Neural cell (in vitro differentiated cells): ENCODE measurements around the gene AGBL5. TPM values are rescaled to one million over a fixed set of nuclear protein-coding genes. Genes with fewer than 3 reads are reported as not detected.

ENCODE experiments used
- H2AFZ ChIP-seq: fragments of 200-600, 300-800 bp; sonication (generic), shearing (Covaris generic); 2 replicates; pipeline ENCODE4 v1.6.0; 2014; ENCODE audit warnings: low read depth, mild to moderate bottlenecking, antibody characterized with exemption, low read length, moderate library complexity
- H3F3A ChIP-seq: fragments of 200-600 bp; shearing (Covaris generic); 2 replicates; pipeline ENCODE4 v1.6.1; 2016; ENCODE audit warnings: mild to moderate bottlenecking, moderate library complexity, mixed read lengths, antibody characterized with exemption, low read length; ENCODE audit not compliant: insufficient read depth, poor library complexity, severe bottlenecking
- H3K27ac ChIP-seq: fragments of 200-600, 300-800 bp; sonication (generic), shearing (Covaris generic); 2 replicates; pipeline ENCODE4 v1.5.1; 2014; ENCODE audit warnings: mild to moderate bottlenecking, low read length, moderate library complexity
- H3K27me3 ChIP-seq: fragments of 300-800, 200-600 bp; sonication (generic), shearing (Covaris generic); 2 replicates; pipeline ENCODE4 v1.6.0; 2014; ENCODE audit warnings: mild to moderate bottlenecking, low read depth, low read length, moderate library complexity; ENCODE audit not compliant: insufficient read depth
- H3K36me3 ChIP-seq: fragments of 300-800, 200-600 bp; sonication (generic), shearing (Covaris generic); 2 replicates; pipeline ENCODE4 v1.5.1; 2014; ENCODE audit warnings: mild to moderate bottlenecking, antibody characterized with exemption, low read length, moderate library complexity; ENCODE audit not compliant: insufficient read depth
- H3K4me2 ChIP-seq: fragments of 300-800, 200-600 bp; sonication (generic), shearing (Covaris generic); 2 replicates; pipeline ENCODE4 v1.6.0; 2014; ENCODE audit warnings: mild to moderate bottlenecking, low read length
- H3K4me3 ChIP-seq: fragments of 300-800, 200-600 bp; sonication (generic), shearing (Covaris generic); 2 replicates; pipeline ENCODE4 v1.5.1; 2014; ENCODE audit warnings: mild to moderate bottlenecking, low read length, moderate library complexity
- H3K79me2 ChIP-seq: fragments of 200-600 bp; shearing (Covaris generic); replicated peaks from 2 replicates; pipeline ENCODE4 v1.6.0; 2014; ENCODE audit warnings: mild to moderate bottlenecking, low read length, moderate library complexity; ENCODE audit not compliant: insufficient read depth
- H3K9ac ChIP-seq: fragments of 300-800, 200-600 bp; sonication (generic), shearing (Covaris generic); 2 replicates; pipeline ENCODE4 v1.6.1; 2016; ENCODE audit warnings: mild to moderate bottlenecking, low read length, mixed read lengths
- H3K9me2 ChIP-seq: fragments of 200-600 bp; shearing (Covaris generic); 2 replicates; pipeline ENCODE4 v1.6.1; 2016; ENCODE audit warnings: mild to moderate bottlenecking, low read length, mixed read lengths; ENCODE audit not compliant: insufficient read depth
- H3K9me3 ChIP-seq: fragments of 200-600, 300-800 bp; sonication (generic), shearing (Covaris generic); 2 replicates; pipeline ENCODE4 v1.6.1; 2016; ENCODE audit warnings: mild to moderate bottlenecking, mixed run types, low read length, moderate library complexity, mixed read lengths
- H4K20me1 ChIP-seq: fragments of 200-600 bp; shearing (Covaris generic); 2 replicates; pipeline ENCODE4 v1.6.1; 2016; ENCODE audit warnings: mild to moderate bottlenecking, mixed run types; ENCODE audit not compliant: insufficient read depth
- CTCF ChIP-seq: fragments of 450-650 bp; IDR thresholded peaks from 2 replicates; pipeline ENCODE4 v1.5.1; 2014; ENCODE audit warnings: antibody characterized with exemption, mild to moderate bottlenecking, moderate library complexity; ENCODE audit not compliant: poor library complexity, severe bottlenecking
- EP300 ChIP-seq: fragments of 450-650 bp; conservative IDR thresholded peaks from 2 replicates; pipeline ENCODE4 v1.6.1; 2014; ENCODE audit warnings: antibody characterized with exemption, mild to moderate bottlenecking, moderate library complexity; ENCODE audit not compliant: poor library complexity, severe bottlenecking
- EZH2 ChIP-seq: fragments of 200-600, 300-800 bp; shearing (Covaris generic), sonication (generic); IDR thresholded peaks from 2 replicates; pipeline ENCODE4 v1.6.1; 2014; ENCODE audit warnings: antibody characterized with exemption, low read length, borderline replicate concordance, mild to moderate bottlenecking; ENCODE audit not compliant: insufficient read depth, poor library complexity, severe bottlenecking
- MXI1 ChIP-seq: fragments of 450-650 bp; conservative IDR thresholded peaks from 2 replicates; pipeline ENCODE4 v1.6.1; 2014; ENCODE audit warnings: antibody characterized with exemption, mild to moderate bottlenecking; ENCODE audit not compliant: poor library complexity, severe bottlenecking
- POLR2AphosphoS5 ChIP-seq: IDR thresholded peaks from 2 replicates; pipeline ENCODE4 v1.6.1; 2012
- RAD21 ChIP-seq: fragments of 450-650 bp; conservative IDR thresholded peaks from 2 replicates; pipeline ENCODE4 v1.6.1; 2014; ENCODE audit warnings: antibody characterized with exemption, mild to moderate bottlenecking, moderate library complexity
- SMC3 ChIP-seq: fragments of 450-650 bp; conservative IDR thresholded peaks from 2 replicates; pipeline ENCODE4 v1.6.1; 2014; ENCODE audit warnings: antibody characterized with exemption, mild to moderate bottlenecking, moderate library complexity; ENCODE audit not compliant: poor library complexity
- TAF1 ChIP-seq: IDR thresholded peaks from 2 replicates; pipeline ENCODE4 v1.6.1; 2012; ENCODE audit warnings: low read depth
- polyA plus RNA-seq: library from polyadenylated mRNA; depleted of rRNA; stranded (reverse); fragments of >200 nt; gene quantifications from 2 replicates; pipeline ENCODE4 v1.2.3, GENCODE V29; 2014
- TF ChIP-seq, protein P1 (sequence below): IDR thresholded peaks from 2 replicates; pipeline ENCODE4 v1.6.1; 2012; ENCODE audit warnings: borderline replicate concordance

The AGBL5 gene
- polyA plus RNA-seq, 1 donor from 2014 or later: 34.3 TPM

- H3K4me3 ChIP-seq: no peak overlapping the region
- H3F3A ChIP-seq: no peaks in the 10 kb centered on the region
- no peak overlapping the region for H3K27ac ChIP-seq
- no peak overlapping the region for H3K9ac ChIP-seq
- H3K9me2 ChIP-seq: no peaks in the 10 kb centered on the region
- H4K20me1 ChIP-seq: no peaks in the 10 kb centered on the region
- no peak overlapping the region for H2AFZ ChIP-seq
- H3K79me2 ChIP-seq: no peaks in the 10 kb centered on the region
- H3K4me2 ChIP-seq: no peak overlapping the region
- no peak for TF ChIP-seq MXI1
- TF ChIP-seq RAD21: no peak
- no peak for TF ChIP-seq EZH2
- no peak for TF ChIP-seq POLR2AphosphoS5
- TF ChIP-seq SMC3: no peak
- no peak for TF ChIP-seq EP300
- TF ChIP-seq, protein P1, sequence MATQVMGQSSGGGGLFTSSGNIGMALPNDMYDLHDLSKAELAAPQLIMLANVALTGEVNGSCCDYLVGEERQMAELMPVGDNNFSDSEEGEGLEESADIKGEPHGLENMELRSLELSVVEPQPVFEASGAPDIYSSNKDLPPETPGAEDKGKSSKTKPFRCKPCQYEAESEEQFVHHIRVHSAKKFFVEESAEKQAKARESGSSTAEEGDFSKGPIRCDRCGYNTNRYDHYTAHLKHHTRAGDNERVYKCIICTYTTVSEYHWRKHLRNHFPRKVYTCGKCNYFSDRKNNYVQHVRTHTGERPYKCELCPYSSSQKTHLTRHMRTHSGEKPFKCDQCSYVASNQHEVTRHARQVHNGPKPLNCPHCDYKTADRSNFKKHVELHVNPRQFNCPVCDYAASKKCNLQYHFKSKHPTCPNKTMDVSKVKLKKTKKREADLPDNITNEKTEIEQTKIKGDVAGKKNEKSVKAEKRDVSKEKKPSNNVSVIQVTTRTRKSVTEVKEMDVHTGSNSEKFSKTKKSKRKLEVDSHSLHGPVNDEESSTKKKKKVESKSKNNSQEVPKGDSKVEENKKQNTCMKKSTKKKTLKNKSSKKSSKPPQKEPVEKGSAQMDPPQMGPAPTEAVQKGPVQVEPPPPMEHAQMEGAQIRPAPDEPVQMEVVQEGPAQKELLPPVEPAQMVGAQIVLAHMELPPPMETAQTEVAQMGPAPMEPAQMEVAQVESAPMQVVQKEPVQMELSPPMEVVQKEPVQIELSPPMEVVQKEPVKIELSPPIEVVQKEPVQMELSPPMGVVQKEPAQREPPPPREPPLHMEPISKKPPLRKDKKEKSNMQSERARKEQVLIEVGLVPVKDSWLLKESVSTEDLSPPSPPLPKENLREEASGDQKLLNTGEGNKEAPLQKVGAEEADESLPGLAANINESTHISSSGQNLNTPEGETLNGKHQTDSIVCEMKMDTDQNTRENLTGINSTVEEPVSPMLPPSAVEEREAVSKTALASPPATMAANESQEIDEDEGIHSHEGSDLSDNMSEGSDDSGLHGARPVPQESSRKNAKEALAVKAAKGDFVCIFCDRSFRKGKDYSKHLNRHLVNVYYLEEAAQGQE: no peak
- no peak for TF ChIP-seq TAF1
- TF ChIP-seq CTCF: no peak
- H3K36me3 ChIP-seq: no peaks in the 10 kb centered on the region
- no peaks in the 10 kb centered on the region for H3K9me3 ChIP-seq
- no peaks in the 10 kb centered on the region for H3K27me3 ChIP-seq
Measured at GRCh38 chr2:27042159-27042661, 9.3 kb upstream of the AGBL5 start.

GRCh38 chr2:27042985-27043634 lies 8.4 kb upstream of the AGBL5 start:
- TF ChIP-seq RAD21 (no peak), EZH2 (no peak), POLR2AphosphoS5 (no peak), TAF1 (no peak), EP300 (no peak), SMC3 (no peak), CTCF (no peak), MXI1 (no peak)
- TF ChIP-seq, protein P1: no peak
- Histone ChIP-seq H3K79me2 (no peaks in the 10 kb centered on the region), H3K4me3 (no peak overlapping the region), H3K27ac (no peak overlapping the region), H3K9ac (no peak overlapping the region), H3K36me3 (no peaks in the 10 kb centered on the region), H4K20me1 (no peaks in the 10 kb centered on the region), H3K9me3 (no peaks in the 10 kb centered on the region), H3F3A (peaks cover under 1% of the 10 kb centered on the region), H3K9me2 (no peaks in the 10 kb centered on the region), H3K4me2 (no peak overlapping the region), H3K27me3 (no peaks in the 10 kb centered on the region), H2AFZ (no peak overlapping the region)
